ENCODE measurements around the gene PARVB.

Gene PARVB

DNA sequence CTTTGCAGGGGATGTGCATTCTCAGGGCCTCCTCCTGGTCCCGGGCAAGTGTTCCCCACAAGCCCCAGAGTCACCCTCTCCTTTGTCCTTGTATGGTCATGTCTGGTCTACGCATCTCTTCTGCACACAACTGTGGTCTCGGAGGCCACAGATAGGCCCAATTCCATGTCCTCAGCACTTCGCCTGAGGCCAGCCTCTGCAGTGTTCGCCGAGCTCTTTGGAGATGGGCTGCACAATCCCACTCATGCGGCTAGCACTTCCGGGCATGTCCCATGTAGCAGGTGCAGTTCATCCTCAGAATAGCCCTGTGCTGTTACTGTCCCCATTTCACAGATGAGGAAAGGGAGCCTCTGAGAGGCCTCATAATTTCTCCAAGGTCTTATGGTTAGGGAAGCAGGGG lies 164.2 kb downstream of the PARVB start:
- no peak for DNase-seq

DNA sequence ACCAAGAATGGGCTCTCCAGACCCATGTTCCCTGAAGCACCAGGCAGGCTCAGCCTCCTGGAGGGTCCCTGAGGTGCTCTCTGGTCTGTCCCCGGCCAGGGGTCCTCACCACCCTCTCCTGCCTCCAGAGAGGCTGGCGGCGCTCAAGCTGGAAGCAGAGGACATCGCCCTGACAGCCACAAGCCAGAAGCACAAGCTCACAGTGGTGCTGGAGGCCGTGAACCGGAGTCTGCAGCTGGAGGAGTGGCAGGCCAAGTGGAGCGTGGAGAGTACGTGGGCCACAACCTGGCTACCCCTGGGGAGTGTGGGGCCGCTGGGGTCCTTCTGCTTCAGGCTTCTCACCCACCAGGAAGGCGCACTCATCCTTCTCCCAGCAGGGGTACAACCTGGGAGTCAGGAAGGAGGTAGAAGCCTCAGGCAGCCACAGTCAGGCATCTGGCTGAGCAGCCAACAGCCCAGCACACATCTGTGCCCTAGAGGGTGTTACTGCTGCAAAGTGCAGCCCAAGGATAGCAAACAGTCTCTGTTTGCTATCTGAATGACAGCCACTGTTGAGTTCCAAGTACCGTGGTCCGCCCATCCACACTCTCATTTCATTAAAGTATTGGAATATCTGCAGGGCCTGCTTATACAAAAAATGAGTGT lies 165.0 kb downstream of the PARVB start:
- no peak for DNase-seq

DNA sequence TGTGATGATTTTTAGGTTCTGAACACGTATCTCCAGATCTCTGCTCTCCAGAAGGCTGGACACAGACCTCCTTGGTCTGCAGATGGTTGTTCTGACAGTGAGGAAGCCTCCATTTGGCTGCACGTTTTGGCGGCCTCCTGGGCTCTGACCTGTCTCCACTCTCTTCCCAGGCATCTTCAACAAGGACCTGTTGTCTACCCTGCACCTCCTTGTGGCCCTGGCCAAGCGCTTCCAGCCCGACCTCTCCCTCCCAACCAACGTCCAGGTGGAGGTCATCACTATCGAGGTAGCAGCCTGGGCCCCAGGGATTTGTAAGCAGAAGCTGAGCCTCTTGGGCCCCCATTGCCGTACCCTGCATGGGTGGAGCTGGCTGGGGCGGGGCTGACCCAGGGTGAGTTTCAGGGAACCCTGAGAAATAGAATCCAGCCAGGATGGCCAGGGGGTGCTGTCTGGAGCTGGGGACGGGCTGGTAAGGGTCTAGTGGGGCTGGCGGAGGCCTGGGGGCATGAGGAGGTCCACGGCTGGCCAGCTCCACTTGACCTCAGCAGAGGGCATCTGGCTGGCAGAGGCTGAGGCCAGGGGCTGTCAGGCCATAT lies 166.4 kb downstream of the PARVB start:
- DNase-seq = no peak

DNA sequence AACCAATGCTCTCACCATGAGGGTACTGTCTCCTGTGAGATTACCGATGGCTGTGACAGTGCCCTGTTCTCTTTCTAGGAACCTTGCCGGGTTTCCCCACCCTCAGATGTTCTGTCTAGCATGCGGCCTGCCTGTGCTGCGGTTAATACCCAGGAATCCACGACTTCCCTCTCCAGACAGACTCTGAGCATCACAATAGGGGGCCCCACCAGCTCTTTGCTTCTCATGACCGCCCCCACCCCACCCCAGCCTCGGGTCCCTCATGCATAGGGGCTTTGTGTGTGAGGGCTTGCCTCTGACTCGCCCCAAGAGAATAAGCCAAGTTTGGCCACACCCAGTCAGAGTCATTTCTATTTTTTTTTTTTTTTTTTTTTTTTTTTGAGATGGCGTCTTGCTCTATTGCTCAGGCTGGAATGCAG lies 166.9 kb downstream of the PARVB start:
- no peak for DNase-seq

DNA sequence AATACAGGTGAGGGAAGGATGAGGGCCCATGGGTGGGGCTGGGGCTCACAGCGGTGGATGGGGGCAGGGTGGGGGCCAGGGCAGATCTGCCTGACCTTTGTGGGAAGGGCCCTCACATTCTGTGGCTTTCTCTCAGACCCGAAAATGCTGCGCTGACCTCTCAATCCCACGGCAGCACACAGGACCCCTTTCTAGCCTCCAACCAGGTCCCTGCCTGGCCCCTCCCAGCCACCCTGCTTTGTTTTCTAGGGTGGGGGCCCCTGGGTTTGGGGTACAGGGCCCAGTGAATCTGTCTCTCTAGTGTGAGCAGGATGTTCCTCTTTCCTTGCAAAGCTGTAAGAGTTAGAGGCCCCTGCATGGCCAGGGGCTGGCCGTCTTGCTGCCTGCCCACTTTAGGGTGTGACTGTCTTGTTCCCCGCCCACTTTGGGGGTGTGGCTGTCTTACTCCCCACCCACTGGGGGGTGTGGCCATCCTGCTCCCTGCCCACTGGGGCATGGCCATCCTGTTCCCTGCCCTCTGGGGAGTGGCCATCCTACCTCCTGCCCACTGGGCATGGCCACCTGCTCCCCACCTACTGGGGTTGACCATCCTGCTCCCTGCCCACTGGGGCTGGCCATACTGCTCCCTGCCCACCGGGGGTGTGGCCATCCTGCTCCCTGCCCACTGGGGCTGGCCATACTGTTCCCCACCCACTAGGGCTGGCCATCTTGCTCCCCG lies 168.2 kb downstream of the PARVB start:
- DNase-seq = no peak

DNA sequence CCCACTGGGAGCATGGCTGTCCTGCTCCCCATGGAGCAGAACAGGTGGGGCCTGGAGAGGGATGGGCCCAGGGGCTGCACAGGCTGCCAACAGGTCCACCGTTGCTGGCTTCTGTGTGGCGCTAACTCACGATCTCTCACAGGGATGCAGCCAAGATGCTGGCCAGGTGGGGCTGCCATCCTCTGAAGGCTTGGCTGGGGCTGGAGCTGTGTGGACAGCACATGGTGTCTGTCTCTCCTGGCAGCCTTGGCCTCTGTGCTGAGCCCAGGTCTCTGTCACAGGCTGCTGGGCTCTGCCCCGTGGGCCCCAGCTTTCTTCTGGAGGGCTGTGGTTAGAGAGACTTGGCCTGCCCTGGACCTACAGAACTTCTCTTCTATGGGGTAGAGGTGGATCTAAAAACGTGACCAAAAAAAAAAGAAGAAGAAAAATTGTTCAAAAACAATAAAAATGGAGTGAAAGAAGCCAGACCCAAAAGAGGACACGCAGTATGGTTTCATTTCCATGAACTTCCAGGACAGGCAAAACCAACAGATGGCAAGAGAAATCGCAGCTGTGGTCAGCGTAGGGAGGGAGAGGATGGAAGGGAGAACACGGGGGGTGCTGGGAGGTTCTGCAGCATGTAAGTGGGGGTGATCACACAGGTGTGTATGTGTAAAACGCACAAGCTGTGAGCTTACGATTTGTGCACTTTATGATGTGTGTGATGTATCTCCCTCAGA lies 168.9 kb downstream of the PARVB start:
- DNase-seq = no peak

DNA sequence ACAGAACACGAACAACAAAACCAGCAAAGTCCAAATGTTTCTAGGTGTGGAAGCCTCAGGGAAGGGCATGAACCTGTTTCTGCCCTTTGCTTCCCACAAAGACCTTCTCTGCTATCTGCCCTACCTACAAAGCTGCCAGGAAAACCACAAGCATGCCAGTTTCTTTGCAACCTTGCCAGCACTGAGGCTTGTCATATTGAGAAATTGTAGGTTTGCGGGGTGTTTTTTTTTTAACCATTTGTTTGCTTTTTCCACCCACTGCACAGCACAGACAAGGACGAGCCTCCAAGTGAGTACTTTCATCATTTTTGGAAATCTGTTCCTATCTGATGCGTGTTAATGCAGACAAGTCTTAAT lies 169.4 kb downstream of the PARVB start:
- DNase-seq = no peak

DNA sequence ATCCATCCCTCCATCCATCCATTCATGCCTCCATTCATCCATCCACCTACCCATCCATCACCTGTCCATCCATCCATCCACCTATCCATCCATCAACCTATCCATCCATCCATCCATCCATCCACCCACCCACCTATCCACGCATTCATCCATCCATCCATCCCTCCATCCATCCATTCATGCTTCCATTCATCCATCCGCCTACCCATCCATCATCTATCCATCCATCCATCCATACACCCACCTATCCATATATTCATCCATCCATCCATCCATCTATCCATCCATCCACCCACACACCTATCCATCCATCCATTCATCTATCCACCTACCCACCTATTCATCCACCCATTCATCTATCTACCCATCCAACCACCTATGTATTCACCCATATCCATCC lies 170.5 kb downstream of the PARVB start:
- DNase-seq = no peak

DNA sequence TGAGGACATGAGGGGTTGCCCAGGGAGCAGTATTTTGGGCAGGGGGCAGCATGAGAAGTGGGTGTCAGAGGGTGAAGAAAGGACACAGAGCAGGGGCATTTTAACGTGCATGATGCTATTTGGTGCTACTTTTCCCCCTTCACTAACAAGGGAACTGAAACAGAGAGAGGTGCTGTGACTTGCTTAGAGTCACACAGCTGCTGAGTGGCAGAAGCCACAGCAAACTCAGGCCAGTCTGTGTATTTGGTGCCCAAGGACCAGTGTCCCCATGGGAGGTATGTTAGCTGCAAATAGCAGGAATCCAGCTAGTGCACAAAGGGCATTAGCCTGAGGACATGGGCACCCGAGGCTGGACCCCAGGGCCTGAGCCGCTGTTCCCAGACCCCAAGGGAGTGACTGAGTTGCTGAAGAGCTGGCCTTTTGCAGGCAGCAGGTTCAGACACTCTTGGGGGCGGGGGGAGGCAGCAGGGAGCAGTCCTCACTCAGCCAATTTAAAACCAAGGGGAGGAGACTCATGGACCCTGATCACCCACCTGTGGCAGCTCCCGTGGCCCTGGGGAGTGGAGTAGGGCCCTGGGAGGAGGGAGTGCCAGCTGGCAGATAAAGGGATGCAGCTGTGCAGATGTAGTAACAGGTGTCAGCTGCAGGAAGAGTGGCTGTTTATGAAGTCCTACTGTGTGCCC lies 171.2 kb downstream of the PARVB start:
- DNase-seq = no peak

DNA sequence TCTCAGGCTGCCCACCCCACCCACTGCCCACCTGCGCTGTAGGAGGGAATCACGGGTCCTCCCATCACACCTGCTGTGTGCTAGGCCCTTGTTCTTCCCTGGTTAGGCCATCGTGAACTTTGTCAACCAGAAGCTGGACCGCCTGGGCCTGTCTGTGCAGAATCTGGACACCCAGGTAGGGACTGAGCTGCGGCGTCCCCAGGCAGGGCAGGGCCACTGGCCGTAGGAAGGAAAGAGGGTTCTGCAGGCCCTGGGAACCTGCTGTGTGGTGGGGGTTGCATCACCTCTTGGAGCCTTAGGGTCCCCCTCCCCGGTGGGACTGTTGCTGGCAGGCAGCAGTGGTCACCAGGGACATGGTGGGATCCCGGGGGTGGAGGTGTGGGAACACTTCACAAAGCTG lies 172.1 kb downstream of the PARVB start:
- no peak for DNase-seq

DNA sequence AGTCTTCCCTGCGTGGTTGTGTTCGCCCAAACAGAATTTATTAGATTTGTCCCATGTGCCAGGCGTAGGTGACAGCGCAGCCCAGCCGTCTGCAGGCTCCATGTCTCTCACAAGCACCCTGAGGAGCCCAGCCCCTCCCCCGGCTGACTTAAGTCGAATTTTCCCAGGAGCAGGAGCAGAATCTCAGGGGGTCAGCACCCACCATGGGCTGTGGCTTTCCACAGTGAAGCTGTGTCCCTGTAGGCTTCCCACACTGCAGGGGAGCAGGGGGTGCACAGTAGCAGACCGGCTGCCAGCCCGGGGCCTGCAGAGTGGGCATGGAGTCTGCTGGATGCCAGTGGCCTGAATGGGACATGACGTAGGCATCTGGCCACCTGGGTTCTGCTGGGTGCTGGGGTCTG lies 172.6 kb downstream of the PARVB start:
- DNase-seq = no peak

DNA sequence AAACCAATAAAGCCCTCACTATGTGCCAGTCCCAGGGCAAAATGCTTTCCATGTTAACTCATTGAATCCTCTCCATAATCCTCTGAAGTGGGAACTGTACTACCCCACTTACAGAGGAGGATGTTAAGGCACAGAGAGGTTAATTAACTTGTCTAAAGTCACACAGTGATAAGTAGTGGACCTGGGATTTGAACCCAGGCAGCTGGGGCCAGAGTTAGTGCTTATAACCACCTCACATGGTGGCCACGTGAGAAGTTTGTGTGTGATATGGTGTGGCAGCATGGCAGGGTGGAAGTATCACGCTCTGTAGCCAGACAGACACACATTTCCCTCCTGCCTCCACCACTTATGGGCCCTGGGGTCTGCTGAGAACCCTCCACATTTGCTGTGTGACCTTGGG lies 173.2 kb downstream of the PARVB start:
- no peak for DNase-seq

DNA sequence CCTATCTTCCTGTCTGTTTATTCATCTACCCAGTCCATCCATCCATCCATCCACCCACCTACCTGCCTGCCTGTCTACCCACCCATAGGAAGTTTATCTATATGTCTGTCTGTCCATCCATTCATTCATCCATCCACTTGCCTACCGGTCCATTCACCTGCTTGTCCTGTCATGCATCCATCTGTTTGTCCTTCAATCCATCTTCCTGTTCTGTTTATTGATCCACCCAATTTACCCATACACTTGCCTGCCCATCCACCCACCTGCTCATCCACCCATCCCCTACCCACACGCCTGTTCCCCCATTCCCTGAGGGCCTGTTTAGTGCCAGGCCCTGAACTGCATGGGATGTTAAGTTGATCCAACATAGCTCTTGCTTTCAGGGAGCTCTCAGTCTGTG lies 175.1 kb downstream of the PARVB start:
- DNase-seq = no peak

DNA sequence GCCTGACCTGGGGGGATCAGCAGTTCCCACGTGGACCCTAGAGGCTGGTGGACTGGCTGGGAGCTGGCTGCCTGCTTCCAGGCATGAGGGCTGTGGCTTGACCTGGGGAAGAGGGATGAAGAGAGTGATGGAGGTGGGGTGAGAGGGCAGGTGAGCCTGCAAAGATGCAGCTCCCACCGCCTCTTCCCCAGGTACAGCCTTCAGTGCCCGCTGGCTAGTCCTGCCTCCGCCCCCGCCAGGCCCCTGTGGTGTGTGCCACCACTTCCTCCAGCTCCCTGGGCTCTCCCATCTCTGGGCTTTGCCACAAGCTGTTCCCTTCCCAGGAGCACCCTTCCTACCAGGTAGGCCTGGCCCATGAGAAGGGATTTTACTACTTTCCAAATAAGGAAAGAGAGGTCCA lies 175.8 kb downstream of the PARVB start:
- DNase-seq = no peak

DNA sequence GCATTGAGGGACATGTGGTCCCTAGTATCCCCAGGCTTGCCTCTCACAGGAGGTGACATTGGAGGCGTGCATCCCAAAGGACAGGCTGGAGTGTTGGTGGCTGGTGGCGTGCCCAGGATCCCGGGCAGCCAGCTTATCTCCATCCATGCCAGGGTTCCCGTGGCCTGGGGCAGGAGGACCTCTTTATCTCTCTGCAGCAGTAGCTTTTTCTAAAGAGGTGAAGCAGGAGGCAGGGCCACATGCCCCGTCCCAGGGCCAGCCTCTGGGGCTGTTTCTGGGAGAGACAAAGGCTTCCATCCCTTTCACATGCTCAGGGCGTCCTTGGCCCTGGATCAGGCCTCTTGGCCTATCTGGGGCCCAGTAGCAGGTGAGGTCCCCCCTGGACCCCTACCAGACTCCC lies 176.3 kb downstream of the PARVB start:
- no peak for DNase-seq

DNA sequence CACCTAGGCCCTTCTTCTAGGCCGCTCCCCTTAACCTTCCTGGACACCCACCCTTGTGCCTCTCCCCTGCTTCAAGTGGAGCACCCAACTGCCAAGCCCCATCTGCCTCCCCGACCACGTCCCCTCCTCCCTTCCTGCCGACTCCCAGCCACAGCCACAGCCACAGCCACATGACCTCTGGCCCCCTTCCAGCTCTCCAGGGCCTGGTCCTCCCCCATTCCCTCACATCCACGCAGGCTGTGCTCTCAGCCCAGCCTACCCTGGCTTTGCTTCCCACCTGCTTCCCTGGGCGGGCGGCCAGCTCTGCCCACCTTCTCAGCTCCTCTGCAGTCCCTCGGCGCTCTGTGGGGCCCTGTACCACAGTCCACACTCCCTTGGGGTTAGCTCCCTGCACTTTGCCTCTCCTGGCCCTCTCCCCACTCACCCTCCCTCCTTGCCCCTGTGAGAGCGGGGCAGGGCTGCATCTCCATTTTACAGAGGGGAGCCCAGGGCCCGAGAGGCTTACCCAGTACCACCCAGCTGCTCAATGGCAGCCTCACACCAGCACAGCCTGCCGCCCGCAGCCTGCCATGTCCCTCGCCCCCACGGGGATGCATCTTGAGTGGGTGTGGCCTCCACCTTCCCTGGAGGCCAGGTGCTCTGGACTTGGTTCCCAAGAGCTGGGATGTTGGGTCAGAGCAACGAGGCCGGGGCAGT lies 176.9 kb downstream of the PARVB start:
- DNase-seq = no peak

DNA sequence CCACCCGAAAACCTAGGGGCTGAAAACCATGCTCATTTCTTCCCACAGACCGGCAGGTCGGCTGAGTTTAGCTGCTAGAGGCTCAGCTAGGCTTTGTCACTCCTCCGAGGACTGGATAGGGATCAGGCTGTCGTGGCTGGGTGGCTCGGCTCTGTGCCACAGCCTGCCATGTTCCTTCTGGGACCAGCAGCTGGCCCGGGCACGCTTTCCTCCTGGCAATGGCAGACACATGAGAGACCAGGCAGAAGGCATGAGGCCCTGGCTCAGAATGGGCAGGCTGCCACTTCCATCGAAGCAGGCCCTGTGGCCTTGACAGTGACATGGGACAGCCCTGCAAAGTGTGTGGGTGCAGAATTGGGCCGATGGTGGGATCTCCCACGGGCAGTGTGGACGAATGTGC lies 177.6 kb downstream of the PARVB start:
- no peak for DNase-seq

DNA sequence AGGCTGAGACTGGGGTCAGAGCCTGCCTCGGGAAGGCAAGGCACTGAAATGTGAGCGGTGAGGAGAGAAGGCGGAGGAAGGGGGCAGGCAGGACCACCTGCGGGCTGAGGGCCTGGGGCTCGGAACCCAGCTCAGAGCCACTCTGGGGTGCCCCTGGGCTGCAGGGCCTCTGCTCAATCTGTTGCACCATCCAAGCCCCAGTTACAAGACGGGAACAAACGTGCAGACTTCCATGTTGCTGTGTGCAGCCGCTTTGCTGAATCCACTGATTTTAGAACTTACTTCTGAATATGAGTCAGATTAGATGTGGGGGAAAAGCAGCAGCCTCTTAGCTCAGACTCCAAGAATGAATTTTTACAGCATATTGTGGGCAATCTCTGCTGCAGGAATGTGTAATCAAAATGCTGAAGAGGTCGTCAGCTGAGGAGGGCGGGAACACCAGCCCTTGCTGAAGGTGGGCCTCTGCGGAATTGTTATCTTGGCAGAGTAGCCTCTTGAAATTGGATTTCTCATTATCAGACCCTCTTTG lies 178.2 kb downstream of the PARVB start:
- no peak for DNase-seq

DNA sequence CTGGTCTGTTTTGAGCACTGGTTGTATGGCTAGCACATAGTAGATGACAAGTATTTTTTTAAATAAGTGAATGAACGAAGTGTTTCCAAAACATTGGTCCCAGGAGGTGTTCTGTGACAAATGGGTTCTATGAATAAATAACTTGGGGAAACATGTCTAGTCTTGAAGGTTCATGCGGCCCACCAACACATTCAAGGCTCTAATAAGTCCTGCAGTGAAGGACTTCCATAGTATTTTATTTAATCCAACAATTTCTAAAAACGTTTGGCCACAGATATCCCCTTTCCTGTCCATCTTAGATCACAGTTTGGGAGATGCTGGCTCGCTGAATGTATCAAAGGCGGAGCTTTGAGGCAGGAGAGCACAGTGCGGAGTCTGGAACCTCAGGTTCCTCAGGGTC lies 179.1 kb downstream of the PARVB start:
- DNase-seq = no peak

DNA sequence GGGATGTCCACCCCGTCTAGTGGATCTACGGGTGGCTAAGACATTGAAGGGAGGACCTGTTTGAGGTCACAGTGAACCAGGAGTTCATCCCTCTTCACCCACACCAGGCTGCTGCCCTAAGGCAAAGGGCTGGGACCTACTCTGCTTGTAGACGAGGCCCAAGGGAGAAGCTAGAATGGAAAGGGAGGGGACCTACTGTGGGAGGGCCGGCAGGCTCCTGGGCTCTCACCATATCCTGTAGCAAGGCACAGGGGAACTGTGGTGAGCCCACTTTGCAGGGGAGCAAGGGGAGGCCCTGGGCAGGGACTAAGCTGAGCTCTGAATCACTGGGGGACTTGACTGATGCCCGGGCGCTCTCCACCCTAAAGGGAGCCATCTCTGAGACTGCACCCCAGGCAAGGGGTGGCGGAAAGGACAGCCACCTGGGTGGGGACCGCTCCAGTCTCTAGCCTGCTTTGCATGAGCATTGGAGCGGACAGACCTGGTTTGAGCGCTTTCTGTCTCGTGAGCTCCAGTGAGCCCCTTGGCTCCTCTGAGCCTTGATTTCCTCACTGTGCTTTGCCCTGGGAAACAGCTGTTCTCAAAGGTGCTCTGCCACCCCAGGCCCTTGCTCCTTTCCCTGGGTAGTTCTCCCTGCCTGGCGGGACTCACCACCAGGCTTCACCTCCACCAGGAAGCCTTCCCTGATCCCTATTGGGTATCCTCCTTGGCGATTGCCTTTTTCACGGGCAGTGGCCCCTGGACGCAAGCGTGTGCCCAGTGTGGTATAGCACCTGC lies 180.8 kb downstream of the PARVB start:
- DNase-seq = no peak

DNA sequence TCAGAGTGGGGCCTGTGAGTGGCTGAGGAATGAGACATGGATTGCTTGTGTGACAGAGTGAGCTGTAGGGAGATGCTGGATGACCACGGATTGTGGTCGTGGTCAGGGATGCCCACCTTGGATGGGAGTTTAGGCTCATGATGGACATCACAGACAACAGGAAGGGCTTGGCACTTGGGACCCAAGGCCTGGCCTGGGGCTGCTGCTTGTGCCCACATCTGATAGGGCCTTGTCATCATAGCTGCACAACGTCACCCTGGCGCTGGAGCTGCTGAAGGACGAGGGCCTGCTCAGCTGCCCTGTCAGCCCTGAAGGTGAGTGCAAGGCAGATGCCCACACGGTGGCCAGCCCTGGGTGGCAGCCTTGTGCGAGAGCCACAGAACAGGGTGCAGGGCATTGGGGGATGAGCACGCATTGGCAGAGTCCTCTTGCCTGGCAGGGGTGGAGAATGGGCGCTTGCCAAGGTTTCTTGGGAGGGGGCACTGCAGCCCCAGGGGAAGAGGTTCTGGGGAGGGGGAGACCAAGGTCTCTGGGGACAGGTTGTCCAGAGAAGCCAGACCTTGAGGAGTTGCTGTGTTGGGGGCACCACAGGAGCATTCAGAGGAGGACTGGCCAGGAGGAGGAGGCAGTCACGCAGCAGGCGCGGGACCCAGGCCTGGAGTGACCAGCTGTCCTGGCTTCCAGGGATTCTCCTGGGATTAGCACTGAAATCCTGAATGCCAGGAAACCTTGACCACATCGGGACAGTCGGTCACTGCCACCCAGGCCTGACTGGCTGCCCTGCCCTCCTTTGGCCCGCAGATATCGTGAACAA lies 181.6 kb downstream of the PARVB start:
- no peak for DNase-seq

All from NCI-H187 (cell line).